GM19455 (cell line): Measurements from ENCODE around the gene UBE2S.
"Not testable (repeated sequence)": the region's sequence is repeated elsewhere in the genome, so short reads cannot be mapped to it uniquely, and the experiment has no call there.

Experiments
- ATAC-seq: cut with Tn5 transposase; IDR thresholded peaks from one replicate; pipeline ENCODE4 v1.9.1; 2021; ENCODE audit not compliant: unreplicated experiment

The UBE2S gene

GRCh38 chr19:55440411-55441105, 33.0 kb upstream of the UBE2S start:
- ATAC-seq: no peak

DNA sequence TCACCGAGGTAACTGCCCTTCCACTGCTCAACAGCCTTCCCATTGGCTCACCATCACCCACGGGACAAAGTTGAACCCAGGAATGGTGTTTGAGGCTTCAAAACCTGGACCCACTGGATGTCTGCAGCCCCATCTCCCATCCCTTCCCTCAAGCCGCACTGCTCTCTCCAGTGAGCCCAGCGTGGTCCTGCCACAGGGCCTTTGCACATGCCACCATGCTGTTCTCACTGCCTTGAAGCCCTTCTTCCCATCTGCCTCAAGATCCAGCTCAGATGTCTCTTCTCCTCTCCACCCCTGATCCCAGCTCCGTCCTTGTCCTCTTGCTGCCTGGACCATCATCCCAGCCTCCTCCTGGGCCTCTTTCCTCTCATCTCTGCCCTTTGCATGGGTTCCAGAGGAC, 31.5 kb upstream of the UBE2S start:
- ATAC-seq: no peak

GRCh38 chr19:55437410-55437809, 29.8 kb upstream of the UBE2S start:
- ATAC-seq: no peak

DNA sequence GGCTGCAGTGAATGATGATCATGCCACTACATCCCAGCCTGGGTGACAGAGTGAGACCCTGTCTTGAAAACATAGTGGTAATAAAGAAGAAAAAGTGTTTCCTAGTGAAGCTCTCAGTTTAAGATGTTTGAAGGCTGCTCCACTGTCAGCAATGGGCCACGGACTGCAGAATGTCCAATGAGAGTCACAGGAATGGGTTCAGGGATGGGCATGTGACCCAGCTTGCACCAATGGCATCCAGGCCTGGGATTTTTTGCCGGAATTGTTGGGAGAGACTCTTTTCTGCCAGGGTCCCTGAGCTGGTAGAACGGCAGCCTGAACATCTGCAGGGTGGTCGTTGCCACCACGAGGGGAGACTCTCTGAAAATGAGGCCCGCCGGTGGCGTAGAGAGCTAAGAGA, 29.3 kb upstream of the UBE2S start:
- no peak for ATAC-seq

GRCh38 chr19:55435020-55435419, 27.4 kb upstream of the UBE2S start:
- ATAC-seq: no peak

DNA sequence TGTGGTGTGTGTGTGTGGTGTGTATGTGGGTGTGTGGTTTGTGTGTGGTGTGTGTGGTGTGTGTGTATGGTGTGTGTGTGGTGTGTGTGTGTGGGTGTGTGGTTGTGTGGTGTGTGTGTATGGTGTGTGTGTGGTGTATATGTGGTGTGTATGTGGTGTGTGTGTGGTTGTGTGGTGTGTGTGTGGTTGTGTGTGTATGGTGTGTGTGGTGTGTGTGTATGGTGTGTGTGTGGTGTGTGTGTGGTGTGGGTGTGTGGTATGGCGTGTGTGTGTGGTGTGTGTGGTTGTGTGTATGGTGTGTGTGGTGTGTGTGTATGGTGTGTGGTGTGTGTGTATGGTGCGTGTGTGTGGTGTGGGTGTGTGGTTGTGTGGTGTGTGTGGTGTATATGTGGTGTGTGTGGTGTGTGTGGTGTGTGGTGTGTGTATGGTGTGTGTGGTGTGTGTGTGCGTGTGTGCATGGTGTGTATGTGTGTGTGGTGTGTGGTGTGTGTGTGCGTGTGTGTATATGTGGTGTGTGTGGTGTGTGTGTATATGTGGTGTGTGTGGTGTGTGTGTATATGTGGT, 26.9 kb upstream of the UBE2S start:
- ATAC-seq: no peak

- no peak for ATAC-seq
These were observed 25.7 kb upstream of the UBE2S start for GRCh38 chr19:55433292-55433691.

DNA sequence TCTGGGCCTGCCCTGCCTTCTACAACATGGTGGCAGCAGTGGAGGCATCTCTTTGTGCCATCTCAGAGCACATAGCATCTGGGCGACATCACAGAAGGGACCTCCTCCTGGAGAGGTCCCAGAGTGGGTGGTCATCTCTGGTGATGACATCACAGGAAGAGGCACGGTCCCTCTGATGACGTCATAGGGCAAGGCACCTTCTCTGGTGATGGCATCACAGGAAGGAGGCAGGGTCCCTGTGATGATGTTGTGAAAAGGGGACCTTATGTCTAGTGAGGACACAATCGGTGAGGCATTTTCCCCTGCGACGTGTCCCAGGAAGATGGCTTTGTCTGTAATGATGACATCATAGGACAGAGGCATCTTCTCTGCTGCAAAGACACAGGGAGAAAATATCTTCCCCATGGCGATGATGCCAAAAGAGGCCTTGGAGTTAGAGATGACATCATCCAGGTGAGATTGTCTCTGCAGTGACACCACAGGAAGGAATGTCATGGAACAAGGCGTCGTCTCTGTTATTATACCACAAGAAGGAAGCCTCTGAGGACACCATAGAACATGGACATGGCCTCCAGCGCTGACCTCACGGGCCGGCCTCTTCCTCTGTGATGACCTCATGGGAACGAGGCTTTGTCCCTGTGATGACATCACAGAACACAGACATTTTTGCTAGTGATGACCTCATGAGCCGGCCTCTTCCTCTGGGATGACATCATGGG, 24.8 kb upstream of the UBE2S start:
- no peak for ATAC-seq

DNA sequence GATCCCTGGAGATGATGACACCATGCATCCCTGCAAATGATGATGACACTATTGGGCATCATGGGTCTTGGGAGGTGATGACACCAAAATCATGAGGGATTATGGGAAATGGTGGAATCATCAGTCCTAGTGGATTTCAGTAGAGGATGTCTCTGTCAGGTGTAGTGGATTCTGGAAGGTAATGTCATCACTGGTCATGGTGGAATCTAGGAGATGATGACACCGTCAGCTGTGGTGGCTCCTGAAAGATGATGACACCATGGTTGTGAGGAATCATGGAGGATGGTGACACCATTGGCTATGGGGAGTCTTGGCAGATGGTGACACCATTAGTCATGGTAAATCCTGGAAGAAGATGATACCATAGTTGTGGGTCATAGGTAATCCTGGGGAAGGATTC, 23.6 kb upstream of the UBE2S start:
- no peak for ATAC-seq

DNA sequence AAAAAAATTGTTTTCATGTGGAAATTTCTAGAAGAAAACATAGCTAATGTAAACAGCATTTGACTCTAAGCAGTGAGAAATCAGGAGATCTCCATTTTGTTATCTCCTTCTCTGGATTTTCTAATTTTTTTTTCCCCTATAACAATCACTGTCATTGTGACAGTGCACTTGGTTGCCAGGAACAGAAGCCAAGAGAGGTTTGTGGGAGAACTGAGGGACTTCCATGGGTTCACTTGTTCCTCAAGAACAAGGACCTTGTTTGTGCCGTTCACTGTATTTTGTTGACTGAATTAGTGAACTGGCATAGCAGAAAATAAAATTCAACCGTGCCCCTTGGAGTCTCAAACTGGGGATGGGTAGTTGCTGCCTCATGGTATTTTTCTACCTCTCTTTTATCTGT, 18.5 kb upstream of the UBE2S start:
- no peak for ATAC-seq

- ATAC-seq: no peak
These were observed 16.9 kb upstream of the UBE2S start for GRCh38 chr19:55424518-55424917.

DNA sequence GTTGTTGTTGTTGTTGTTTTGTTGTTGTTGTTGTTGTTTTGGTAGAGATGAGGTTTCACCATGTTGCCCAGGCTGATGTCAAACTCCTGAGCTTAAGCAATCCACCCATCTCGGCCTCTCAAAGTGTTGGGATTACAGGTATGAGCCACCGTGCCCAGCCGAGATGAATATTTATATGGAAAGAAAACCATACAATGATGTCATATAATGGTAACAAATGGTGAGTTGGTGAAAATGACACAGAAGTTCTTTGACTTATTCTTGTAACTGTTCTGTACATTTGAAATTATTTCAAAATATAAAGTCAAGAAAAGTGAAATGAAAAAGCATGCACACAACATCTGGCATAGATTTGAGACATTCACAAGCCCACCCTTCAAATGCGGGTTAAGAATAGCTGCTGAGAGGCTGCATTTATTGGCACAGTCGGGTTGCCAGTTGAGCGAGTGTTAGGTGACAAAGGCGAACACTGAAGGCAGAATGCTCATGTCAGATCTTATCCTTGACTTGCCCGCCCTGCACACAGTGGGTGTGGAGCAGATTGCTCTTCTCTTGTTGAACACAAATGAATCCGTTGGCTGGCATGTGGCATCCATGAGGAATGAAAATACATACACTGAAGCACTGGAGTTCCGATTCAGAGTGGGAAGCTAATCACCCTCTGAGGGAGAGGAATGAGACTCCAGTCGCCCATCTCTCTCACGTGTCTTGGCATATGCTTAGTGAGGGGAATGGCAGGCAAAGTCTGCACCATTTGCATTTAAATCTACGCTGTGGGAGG, 15.8 kb upstream of the UBE2S start:
- ATAC-seq: no peak

DNA sequence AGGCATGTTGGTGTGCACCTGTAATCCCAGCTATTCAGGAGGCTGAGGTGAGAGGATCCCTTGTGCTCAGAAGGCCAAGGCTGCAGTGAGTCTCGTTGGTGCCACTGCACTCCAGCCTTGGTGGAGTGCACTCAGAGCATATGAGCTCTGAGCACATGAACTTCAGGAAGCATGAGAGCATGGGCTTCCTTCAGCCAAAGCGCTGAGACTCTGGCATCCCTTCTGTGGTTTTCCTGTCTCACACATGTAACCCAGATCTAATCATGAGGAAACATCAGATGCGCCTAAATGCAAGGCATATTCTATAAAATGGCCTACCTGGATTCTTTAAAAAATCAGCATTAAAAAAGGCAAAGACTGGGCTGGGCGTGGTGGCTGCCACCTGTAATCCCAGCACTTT, 13.7 kb upstream of the UBE2S start:
- ATAC-seq: not testable (repeated sequence)

DNA sequence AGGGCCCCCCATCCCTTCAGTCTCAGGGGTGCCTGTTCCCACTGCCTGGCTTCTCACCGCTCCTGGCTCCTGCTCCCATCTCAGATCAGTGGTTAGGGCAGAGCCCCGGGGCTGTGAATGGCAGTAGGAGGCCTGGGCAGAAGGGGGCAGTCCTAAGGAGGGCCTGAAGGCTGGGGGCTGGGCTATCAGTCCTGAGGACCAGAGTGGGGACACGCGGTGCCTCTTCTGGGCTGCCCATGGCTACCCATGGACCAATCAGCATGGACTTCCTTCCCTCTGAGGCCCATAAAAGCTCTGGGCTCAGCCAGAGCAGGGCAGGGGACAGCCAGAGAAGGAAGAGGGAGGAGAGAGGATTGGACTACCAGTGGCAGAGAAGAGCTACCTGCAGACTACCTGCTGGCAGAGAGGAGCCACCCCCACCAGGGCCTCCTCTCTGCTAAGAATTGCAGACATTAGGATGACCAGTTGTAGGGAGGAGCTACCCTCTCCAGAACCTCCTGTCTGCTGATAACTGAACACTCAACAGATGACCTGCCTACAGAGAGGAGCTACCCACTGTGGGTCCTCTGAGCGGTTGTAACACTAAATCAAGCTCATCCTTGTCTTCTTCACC, 12.1 kb upstream of the UBE2S start:
- ATAC-seq: no peak

- ATAC-seq: no peak
These were observed 11.5 kb upstream of the UBE2S start for GRCh38 chr19:55419103-55419502.

- ATAC-seq: no peak
These were observed 10.6 kb upstream of the UBE2S start for GRCh38 chr19:55418185-55418584.

GRCh38 chr19:55410168-55410567, 2.6 kb upstream of the UBE2S start:
- no peak for ATAC-seq

- ATAC-seq: not testable (repeated sequence)
These were observed 1.6 kb upstream of the UBE2S start for GRCh38 chr19:55409179-55409578.

DNA sequence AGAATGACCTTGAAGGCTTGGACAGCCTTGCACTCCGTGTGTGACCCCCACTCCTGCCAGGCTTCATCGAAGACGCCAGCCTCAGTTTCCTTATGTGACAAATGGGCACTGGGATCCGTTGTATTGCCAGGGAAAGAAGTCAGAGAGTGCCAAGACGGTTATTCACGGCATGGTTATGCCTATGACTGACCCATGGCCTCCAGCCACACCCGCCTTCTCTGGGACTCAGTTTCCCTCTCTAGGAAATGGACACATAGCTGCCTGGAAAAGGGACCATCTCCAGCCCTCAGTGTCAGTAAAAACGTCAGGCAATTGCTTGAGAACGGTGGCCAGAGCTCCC, 915 bp upstream of the UBE2S start:
- ATAC-seq: no peak

- peak; percentile 80 for ATAC-seq
These were observed 378 bp upstream of the UBE2S start for GRCh38 chr19:55407800-55408532.
